ENCODE data around the gene EFNB3.
A peak's percentile ranks its signal among the peaks of the same experiment; 100 is the strongest.

EFNB3 gene

GRCh38 chr17:7686222-7687071, 18.6 kb upstream of the EFNB3 start (continued):
- TF ChIP-seq ZNF10 (tag by site-specific recombination; IDR thresholded peaks at IDR 0.05) (peak; percentile 11; the same call in 1 of the 2 replicates), ZNF600 (tag by site-specific recombination; IDR thresholded peaks at IDR 0.05) (peak; percentile 76), TSHZ1 (tag by site-specific recombination; IDR thresholded peaks at IDR 0.05; ENCODE audit: borderline replicate concordance) (no peak), SP7 (tag by site-specific recombination; IDR thresholded peaks at IDR 0.05) (0 out of 2 replicates have a peak, but pooled peaks have one; percentile 17), KLF16 (tag by site-specific recombination; IDR thresholded peaks at IDR 0.05) (peak; percentile 16; the same call in 1 of the 2 replicates), ZNF391 (tag by site-specific recombination; IDR thresholded peaks at IDR 0.05; ENCODE audit: borderline replicate concordance, low read depth) (peak; percentile 16; the same call in 1 of the 2 replicates), SP3 (tag by site-specific recombination; IDR thresholded peaks at IDR 0.05) (peak; percentile 73), ZNF629 (tag by site-specific recombination; IDR thresholded peaks at IDR 0.05) (peak; percentile 5; the same call in 1 of the 2 replicates), ZNF335 (tag by site-specific recombination; conservative IDR thresholded peaks at IDR 0.05) (peak; percentile 62), ZEB2 (tag by site-specific recombination; IDR thresholded peaks at IDR 0.05) (peak; percentile 72)

GRCh38 chr17:7687072-7687907, 17.7 kb upstream of the EFNB3 start, which contains the start of gene TP53:
TSS of gene TP53 (minus strand) at chr17:7687490. CDS start at chr17:7676594, 10,896 bp downstream.
- Histone ChIP-seq H3K27ac (ENCODE audit: extremely low read depth, low read depth, low read length) (peak within 1 kb of the TSS; percentile 96), H3K9me3 (ENCODE audit: control insufficient read depth, insufficient read depth, low read depth, low read length) (no peaks in the 10 kb centered on the region), H3K4me1 (ENCODE audit: control insufficient read depth, insufficient read depth, low read length) (peaks cover 13% of the 10 kb centered on the region), H3K4me3 (ENCODE audit: low read depth, low read length) (peak within 1 kb of the TSS; percentile 93), H3K36me3 (ENCODE audit: control insufficient read depth in 2 of 2, insufficient read depth in 1 of 2, low read length in 2 of 2) (peaks cover 18% of the 10 kb centered on the region in 2 experiments; a peak in 2 of 3 replicates)
- POLR2A ChIA-PET: interaction anchor here (0.6 to 6.2 kb wide), 62 partner anchors 10 to 641 kb away, joined by 3 to 215 read pairs (median 6); partner anchors contain the start of genes ATP1B2, CD68, DNAH2 and EFNB3
- CTCF ChIA-PET: interaction anchor here (0.6 to 9.3 kb wide), 59 partner anchors 8 to 647 kb away, joined by 3 to 207 read pairs (median 5); partner anchors contain the start of genes ATP1B2, CD68, DNAH2 and EFNB3
- TF ChIP-seq ZNF366 (tag by site-specific recombination; conservative IDR thresholded peaks at IDR 0.05) (peak; percentile 97), HOXD13 (CRISPR knock-in tag; IDR thresholded peaks at IDR 0.05; ENCODE audit: borderline replicate concordance) (no peak), YY1 (tag by site-specific recombination; IDR thresholded peaks at IDR 0.05) (peak; percentile 98), YY2 (tag by site-specific recombination; IDR thresholded peaks at IDR 0.05) (peak; percentile 89), ZNF449 (tag by site-specific recombination; IDR thresholded peaks at IDR 0.05) (no peak), WT1 (tag by site-specific recombination; IDR thresholded peaks at IDR 0.05) (peak; percentile 32; the same call in 1 of the 2 replicates), ZEB2 (tag by site-specific recombination; IDR thresholded peaks at IDR 0.05) (peak; percentile 33), PATZ1 (tag by site-specific recombination; IDR thresholded peaks at IDR 0.05) (0 out of 2 replicates have a peak, but pooled peaks have one; percentile 37), ZNF24 (tag by site-specific recombination; IDR thresholded peaks at IDR 0.05) (peak; percentile 54; the same call in 1 of the 2 replicates), ZNF398 (tag by site-specific recombination; IDR thresholded peaks at IDR 0.05) (0 out of 2 replicates have a peak, but pooled peaks have one; percentile 10), ZNF501 (tag by site-specific recombination; IDR thresholded peaks at IDR 0.05) (peak; percentile 20; the same call in 1 of the 2 replicates), ZNF2 (tag by site-specific recombination; IDR thresholded peaks at IDR 0.05) (0 out of 2 replicates have a peak, but pooled peaks have one; percentile 22), SP3 (tag by site-specific recombination; IDR thresholded peaks at IDR 0.05) (peak; percentile 80), ZNF548 (tag by site-specific recombination; IDR thresholded peaks at IDR 0.05) (no peak), FEZF1 (tag by site-specific recombination; IDR thresholded peaks at IDR 0.05) (no peak), ZNF747 (tag by site-specific recombination; IDR thresholded peaks at IDR 0.05) (no peak)

Measured in HEK293 (cell line).